Left renal pelvis (tissue), 4 donors: ENCODE measurements around the gene ZNRD2. TPM values are rescaled to one million over a fixed set of nuclear protein-coding genes. Genes with fewer than 3 reads are reported as not detected.

ENCODE experiments used
- DNase-seq, 4 donors: peaks; one replicate each; pipeline ENCODE4 v3.0.0-alpha.2; 2013; ENCODE audit warnings: low read depth in 4 of 4, low spot score in 3 of 4
- polyA plus RNA-seq, 4 donors: library from polyadenylated mRNA; unstranded; fragments of 120-200 nt; gene quantifications; one replicate each; pipeline ENCODE4 v1.2.1, GENCODE V29; 2013; ENCODE audit not compliant: insufficient read length in 4 of 4

ZNRD2 gene
- polyA plus RNA-seq, 4 donors = 43.7 to 60.9 (median 56.4) TPM

- no peak for DNase-seq
These were observed 13.3 kb downstream of the ZNRD2 start for GRCh38 chr11:65583589-65583988.

- no peak for DNase-seq
These were observed 13.8 kb downstream of the ZNRD2 start for GRCh38 chr11:65584106-65584505.

- DNase-seq = no peak
These were observed 14.5 kb downstream of the ZNRD2 start for GRCh38 chr11:65584723-65585171.

- no peak for DNase-seq
These were observed 15.3 kb downstream of the ZNRD2 start for GRCh38 chr11:65585396-65586246.

- no peak for DNase-seq
These were observed 16.0 kb downstream of the ZNRD2 start for GRCh38 chr11:65586247-65586630.

- DNase-seq = no peak
These were observed 16.4 kb downstream of the ZNRD2 start for GRCh38 chr11:65586676-65587075.

- no peak for DNase-seq
These were observed 18.1 kb downstream of the ZNRD2 start for GRCh38 chr11:65588199-65589054.

- no peak for DNase-seq
These were observed 19.4 kb downstream of the ZNRD2 start for GRCh38 chr11:65589444-65590239.

GRCh38 chr11:65590240-65590738 is 20.0 kb downstream of the ZNRD2 start:
- no peak for DNase-seq

GRCh38 chr11:65591939-65592857 is 21.9 kb downstream of the ZNRD2 start:
- no peak for DNase-seq

GRCh38 chr11:65592858-65593517 is 22.7 kb downstream of the ZNRD2 start:
- DNase-seq = no peak

- DNase-seq = no peak
These were observed 23.5 kb downstream of the ZNRD2 start for GRCh38 chr11:65593518-65594414.

GRCh38 chr11:65595131-65595530 is 24.9 kb downstream of the ZNRD2 start:
- DNase-seq = no peak

- DNase-seq = no peak
These were observed 25.4 kb downstream of the ZNRD2 start, which contains the start of gene KCNK7 for GRCh38 chr11:65595543-65596281. TSS of gene KCNK7 (minus strand) at chr11:65595800. CDS start at chr11:65595772, 28 bp downstream.

- DNase-seq = no peak
These were observed 26.2 kb downstream of the ZNRD2 start for GRCh38 chr11:65596520-65596919.

- DNase-seq = no peak
These were observed 28.0 kb downstream of the ZNRD2 start for GRCh38 chr11:65598258-65598699.
